K562 (cell line): ENCODE measurements around the gene PSD4. TPM values are rescaled to one million over a fixed set of nuclear protein-coding genes. Genes with fewer than 3 reads are reported as not detected.

ENCODE experiments used
- ATAC-seq: fragments of 200-7000 bp; cut with Tn5 transposase; 3 replicates; pipeline ENCODE4 v1.9.1; 2020; ENCODE audit warnings: moderate library complexity
- BruUV-seq: library from RNA; stranded (reverse); fragments of 400-500 nt; replicated peaks from 2 replicates; lab custom pipeline; 2021; lab: Mats Ljungman, UMichigan
- CTCF ChIA-PET: fragments of 300-600 bp; formaldehyde crosslinking; extraction: SDS; loops from one replicate; lab custom pipeline; 2021; ENCODE audit warnings: low intra/inter-chr PET ratio; lab: Yijun Ruan, JAX
- POLR2A ChIA-PET: fragments of 300-600, 350-650 bp; sonication (Branson Sonifier 250); formaldehyde crosslinking; extraction: SDS; loops from one replicate; lab custom pipeline; 2021; ENCODE audit warnings: antibody characterized with exemption, inconsistent platforms; lab: Yijun Ruan, JAX
- DNase-seq, 4 experiments: peaks; one replicate each; pipeline versions ENCODE4 v3.0.0 to v3.0.0-alpha.2; 2011 to 2018; ENCODE audit warnings: low spot score in 3 of 4, mixed read lengths in 3 of 4; ENCODE audit errors: extremely low read depth in 1 of 4
- FAIRE-seq: peaks from 2 replicates; lab custom pipeline; 2011; peaks lifted over from hg19 to GRCh38; lab: Jason Lieb, UNC
- H2AFZ ChIP-seq: 2 replicates; pipeline ENCODE4 v1.6.0; 2011; ENCODE audit warnings: low read depth, low read length, control low read depth, inconsistent platforms
- H3K27ac ChIP-seq: fragments of 200-600 bp; 3 replicates; pipeline ENCODE4 v1.8.0; 2011; ENCODE audit warnings: low read depth, mild to moderate bottlenecking, control low read depth, inconsistent platforms, low read length, moderate library complexity, mixed read lengths; ENCODE audit errors: extremely low read depth
- H3K27me3 ChIP-seq, 2 experiments: fragments of 300-600 bp in 1 of 2; 2 replicates in 1 of 2; 3 replicates in 1 of 2; pipeline versions ENCODE4 v1.6.0 to v1.8.0; 2011; ENCODE audit warnings: inconsistent platforms in 2 of 2, low read length in 2 of 2, mild to moderate bottlenecking in 1 of 2, mixed read lengths in 1 of 2, moderate library complexity in 1 of 2; ENCODE audit not compliant: control insufficient read depth in 2 of 2, insufficient read depth in 2 of 2
- H3K36me3 ChIP-seq: fragments of 300-600 bp; 3 replicates; pipeline ENCODE4 v1.8.0; 2011; ENCODE audit warnings: mild to moderate bottlenecking, low read length, inconsistent platforms; ENCODE audit not compliant: control insufficient read depth, insufficient read depth
- H3K4me1 ChIP-seq, 2 experiments: fragments of 200-600 bp in 1 of 2; replicated peaks in 1 of 2; 2 replicates in 1 of 2; 3 replicates in 1 of 2; pipeline versions ENCODE4 v1.5.1 to v1.8.0; 2011; ENCODE audit warnings: inconsistent platforms in 2 of 2, low read length in 2 of 2, mild to moderate bottlenecking in 1 of 2, mixed read lengths in 1 of 2, moderate library complexity in 1 of 2; ENCODE audit not compliant: control insufficient read depth in 2 of 2, insufficient read depth in 2 of 2
- H3K4me2 ChIP-seq: 2 replicates; pipeline ENCODE4 v1.6.1; 2011; ENCODE audit warnings: low read length, control low read depth, inconsistent platforms, mixed read lengths; ENCODE audit not compliant: insufficient read depth
- H3K4me3 ChIP-seq: fragments of 200-600 bp; sonication (generic), shearing (Covaris generic); 2 replicates; pipeline ENCODE4 v1.5.1; 2016; ENCODE audit warnings: control low read depth, inconsistent platforms
- H3K79me2 ChIP-seq: fragments of 200-600 bp; 3 replicates; pipeline ENCODE4 v1.8.0; 2011; ENCODE audit warnings: low read length, inconsistent platforms; ENCODE audit not compliant: control insufficient read depth, insufficient read depth
- H3K9ac ChIP-seq, 2 experiments: 2 replicates each; pipeline versions ENCODE4 v1.6.0 to v1.6.1; 2011; ENCODE audit warnings: low read depth in 2 of 2, low read length in 2 of 2, control low read depth in 1 of 2, inconsistent platforms in 1 of 2, mild to moderate bottlenecking in 1 of 2, mixed read lengths in 1 of 2; ENCODE audit not compliant: insufficient read depth in 1 of 2
- H3K9me1 ChIP-seq: one replicate; pipeline ENCODE4 v1.6.0; 2011; ENCODE audit warnings: inconsistent platforms, mild to moderate bottlenecking, low read length, moderate library complexity; ENCODE audit not compliant: control insufficient read depth, insufficient read depth
- H3K9me3 ChIP-seq: replicated peaks from 2 replicates; pipeline ENCODE4 v1.5.1; 2011; ENCODE audit warnings: low read depth, low read length, inconsistent platforms; ENCODE audit not compliant: control insufficient read depth, insufficient read depth
- H4K20me1 ChIP-seq: replicated peaks from 2 replicates; pipeline ENCODE4 v1.6.1; 2011; ENCODE audit warnings: low read length, inconsistent platforms, mixed read lengths; ENCODE audit not compliant: control insufficient read depth, insufficient read depth
- TEAD2 ChIP-seq: fragments of 450-650 bp; IDR thresholded peaks from 2 replicates; pipeline ENCODE4 v1.6.1; 2016; ENCODE audit warnings: missing genetic modification characterization, control low read depth, missing compliant biosample characterization
- WGBS: fragments of 100-300 bp; shearing (Covaris generic); methylation state at CpG from one replicate; pipeline ENCODE4 v1.1.6; 2016; ENCODE audit warnings: low coverage, mixed read lengths; ENCODE audit not compliant: insufficient coverage; ENCODE audit errors: missing lambda C conversion rate; 5-methylcytosine and 5-hydroxymethylcytosine counted together
- in situ Hi-C: fragments of 300-500 bp; cut with MboI; formaldehyde crosslinking; loops from 4 replicates; pipeline ENCODE4 v1.15.0; 2018; ENCODE audit warnings: inconsistent platforms, mixed read lengths
- intact Hi-C: fragments of 100-400 bp; cut with micrococcal nuclease; formaldehyde crosslinking; loops from 2 replicates; pipeline ENCODE4 v1.14.2; 2022
- polyA plus RNA-seq, 8 experiments: library from polyadenylated mRNA; depleted of rRNA in 4 of 8; stranded (reverse) in 5 of 8; unstranded in 3 of 8; fragments of >200 nt; fragmentation: Nextera tagmentation in 2 of 8; fragmentation: Illumina TruSeq in 1 of 8; extraction: Ambion mirVana in 2 of 8; extraction: Trizol in 1 of 8; gene quantifications; 2 replicates each; pipeline versions ENCODE4 v1.2.1 to v1.2.3, GENCODE V29; 2011 to 2014; ENCODE audit warnings: inconsistent platforms in 1 of 8, missing spikeins in 1 of 8
- total RNA-seq, 7 experiments: library from RNA; depleted of rRNA in 6 of 7; stranded (reverse); fragments of >200 nt in 6 of 7; fragmentation: Illumina TruSeq in 2 of 7; extraction: Trizol in 2 of 7; gene quantifications; 2 replicates each; pipeline versions ENCODE4 v1.2.1 to v1.2.3, GENCODE V29; 2011 to 2021; ENCODE audit warnings: low replicate concordance in 1 of 7
- TF ChIP-seq, protein P1 (sequence below): fragments of 250-450 bp; sonication (Bioruptor Pico); IDR thresholded peaks from 2 replicates; pipeline ENCODE4 v1.5.0; 2021; ENCODE audit warnings: mild to moderate bottlenecking, moderate library complexity

Gene PSD4
- total and polyA plus RNA-seq, 9 of the 15 experiments (the other 6 are each of a cell fraction or from before 2014, with no cell fraction given), result 0.46 to 54.0 (median 20.8) TPM

DNA sequence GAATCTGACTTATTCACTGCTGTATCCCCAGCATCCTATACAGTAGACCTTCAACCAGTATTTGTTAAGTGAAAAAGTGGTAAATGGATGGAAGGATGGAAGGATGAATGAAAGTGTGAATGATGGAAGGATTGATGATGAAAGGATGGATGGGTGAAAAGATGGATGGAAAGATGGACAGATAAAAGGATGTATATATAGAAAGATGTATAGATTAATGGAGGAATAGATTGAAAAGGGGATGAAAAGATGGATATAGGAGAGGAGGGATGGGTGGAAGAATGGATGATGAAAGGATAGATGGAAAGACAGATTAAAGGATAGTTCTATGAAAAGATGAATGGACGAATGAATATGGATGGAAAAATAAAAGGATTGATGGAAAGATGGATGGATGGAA is 50.0 kb downstream of the PSD4 start:
- intact Hi-C loops (no loop called here), in situ Hi-C loops (no loop called here)
- H3K4me1 ChIP-seq, result peaks cover 6 to 10% of the 10 kb centered on the region in 2 experiments; a peak in 3 of 5 replicates
- H3K27me3 ChIP-seq, result 0 out of 5 replicates have a peak, but pooled peaks cover 0 to 4% of the 10 kb centered on the region in 2 experiments
- TF ChIP-seq TEAD2 (tag), result no peak
- TF ChIP-seq, protein P1, sequence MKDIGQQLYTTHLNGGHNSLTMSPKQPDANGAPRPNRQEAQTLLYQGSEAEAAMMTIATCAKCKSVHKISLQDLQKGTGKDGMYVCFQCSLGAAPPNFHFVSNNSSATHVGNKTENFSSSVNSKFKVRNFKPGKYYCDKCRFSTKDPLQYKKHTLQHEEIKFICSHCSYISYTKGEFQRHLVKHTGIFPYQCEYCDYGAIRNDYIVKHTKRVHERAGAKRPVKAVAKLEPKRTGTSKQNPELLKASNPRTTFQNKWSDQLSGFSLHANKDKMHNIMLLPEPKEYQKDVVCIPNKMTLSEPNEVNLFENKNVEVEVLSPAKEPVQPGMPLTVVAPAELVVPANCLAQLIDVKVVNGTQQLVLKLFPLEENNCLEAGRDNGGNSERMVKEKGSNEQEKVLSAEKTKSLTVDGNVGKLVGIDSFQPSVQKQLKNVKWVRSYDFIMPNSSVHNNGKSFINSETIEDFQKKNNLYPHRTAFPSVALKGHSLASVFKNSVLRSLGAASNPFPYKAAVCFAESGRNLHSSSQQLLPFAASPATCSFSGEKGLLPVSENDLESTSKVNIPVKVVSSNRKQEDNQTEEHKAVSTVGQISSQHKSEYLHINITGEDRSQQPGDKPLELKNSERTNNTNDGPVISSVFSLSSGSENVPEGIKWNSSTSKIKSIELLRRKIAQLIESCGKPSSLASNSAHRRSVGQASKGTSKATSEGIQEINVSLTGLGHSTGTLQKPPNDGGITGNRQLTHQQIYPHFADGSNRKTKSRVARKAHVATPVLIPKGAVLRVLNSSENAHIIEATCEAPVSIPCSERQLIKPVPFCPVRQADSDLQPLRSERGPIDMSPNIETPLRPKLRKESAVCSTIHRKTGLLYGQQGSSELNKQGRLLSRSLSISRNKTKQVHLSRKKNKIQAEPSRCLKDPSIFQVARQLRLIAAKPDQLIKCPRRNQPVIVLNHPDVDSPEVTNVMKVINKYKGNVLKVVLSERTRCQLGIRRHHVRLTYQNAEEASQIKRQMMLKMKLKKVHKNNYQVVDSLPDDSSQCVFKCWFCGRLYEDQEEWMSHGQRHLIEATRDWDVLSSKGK (CRISPR knock-in tag), result no peak
- no peak overlapping the region for H3K4me3 ChIP-seq
- H4K20me1 ChIP-seq, result no peaks in the 10 kb centered on the region
- H3K9ac ChIP-seq, result no peak overlapping the region
- ATAC-seq (no peak), DNase-seq (no peak), FAIRE-seq (no peak)
- no peaks in the 10 kb centered on the region for H3K79me2 ChIP-seq
- ChIA-PET CTCF (no interaction called here), POLR2A (no interaction called here)
- H3K4me2 ChIP-seq, result no peak overlapping the region
- no peak overlapping the region for H2AFZ ChIP-seq
- H3K9me3 ChIP-seq, result no peaks in the 10 kb centered on the region
- H3K9me1 ChIP-seq, result no peaks in the 10 kb centered on the region
- 6% methylated on average over 1 of the region's 1 CpG for WGBS
- BruUV-seq, result no TSS peak
- no peak overlapping the region for H3K27ac ChIP-seq
- H3K36me3 ChIP-seq, result no peaks in the 10 kb centered on the region
